A549 (cell line): ENCODE results near the gene TLK1. TPM values are rescaled to one million over a fixed set of nuclear protein-coding genes. Genes with fewer than 3 reads are reported as not detected.

Source experiments
- ATAC-seq, 2 experiments: fragments of 200-7000 bp in 1 of 2; fragments of >200 bp in 1 of 2; cut with Nextera tagmentation in 1 of 2; cut with Tn5 transposase in 1 of 2; 3 replicates each; pipeline versions ENCODE4 v1.8.0 to v1.9.1; 2018 to 2020; ENCODE audit warnings: mild to moderate bottlenecking in 1 of 2, moderate library complexity in 1 of 2
- CTCF ChIA-PET: fragments of 300-600 bp; sonication (Branson Sonifier 250); formaldehyde crosslinking; extraction: SDS; loops from one replicate; lab custom pipeline; 2021; ENCODE audit warnings: antibody characterized with exemption, inconsistent platforms; lab: Yijun Ruan, JAX
- POLR2A ChIA-PET: fragments of 350-600 bp; formaldehyde crosslinking; extraction: SDS; loops from one replicate; lab custom pipeline; 2021; ENCODE audit warnings: antibody characterized with exemption, inconsistent platforms; lab: Yijun Ruan, JAX
- DNase-seq, 2 experiments: peaks; one replicate each; pipeline versions ENCODE4 v3.0.0 to v3.0.0-alpha.2; 2011 to 2016; ENCODE audit warnings: low read depth in 1 of 2, low spot score in 1 of 2
- FAIRE-seq: peaks from 2 replicates; lab custom pipeline; 2011; peaks lifted over from hg19 to GRCh38; lab: Jason Lieb, UNC
- H3K27ac ChIP-seq, 2 experiments: fragments of >200 bp; sonication (Bioruptor Twin); formaldehyde crosslinking; 3 replicates each; pipeline ENCODE4 v1.5.1; 2016 to 2017
- H3K4me1 ChIP-seq: fragments of >200 bp; sonication (Bioruptor Twin); formaldehyde crosslinking; 3 replicates; pipeline ENCODE4 v1.6.1; 2016
- H3K4me2 ChIP-seq: fragments of >200 bp; sonication (Bioruptor Twin); formaldehyde crosslinking; 3 replicates; pipeline ENCODE4 v1.6.1; 2016
- H3K4me3 ChIP-seq: fragments of >200 bp; sonication (Bioruptor Twin); formaldehyde crosslinking; 3 replicates; pipeline ENCODE4 v1.5.1; 2016
- H3K9me3 ChIP-seq: fragments of >200 bp; sonication (Bioruptor Twin); formaldehyde crosslinking; 3 replicates; pipeline ENCODE4 v1.6.1; 2016
- BHLHE40 ChIP-seq: IDR thresholded peaks from 2 replicates; pipeline ENCODE4 v1.6.1; 2012; ENCODE audit warnings: low read depth, low read length, inconsistent platforms
- CBX8 ChIP-seq: fragments of 200-600 bp; sonication (generic); IDR thresholded peaks from 2 replicates; pipeline ENCODE4 v1.6.1; 2016
- CHD4 ChIP-seq: fragments of 200-600 bp; sonication (generic); IDR thresholded peaks from 2 replicates; pipeline ENCODE4 v1.6.1; 2016; ENCODE audit warnings: antibody characterized with exemption, mild to moderate bottlenecking, borderline replicate concordance
- FOXS1 ChIP-seq: fragments of 250-450 bp; sonication (Bioruptor Pico); IDR thresholded peaks from 2 replicates; pipeline ENCODE4 v1.5.0; 2020; ENCODE audit warnings: mild to moderate bottlenecking, moderate library complexity
- HOXA7 ChIP-seq: fragments of 250-450 bp; sonication (Bioruptor Pico); IDR thresholded peaks from 2 replicates; pipeline ENCODE4 v1.5.0; 2020; ENCODE audit warnings: mild to moderate bottlenecking, moderate library complexity
- HOXB5 ChIP-seq: fragments of 250-450 bp; sonication (Bioruptor Pico); IDR thresholded peaks from 2 replicates; pipeline ENCODE4 v1.5.0; 2020; ENCODE audit warnings: mild to moderate bottlenecking, moderate library complexity
- MYC ChIP-seq: IDR thresholded peaks from 2 replicates; pipeline ENCODE4 v1.6.1; 2012; ENCODE audit warnings: mild to moderate bottlenecking, inconsistent platforms, low read length, improper control_type of control experiment, borderline replicate concordance
- NPAS2 ChIP-seq: fragments of 250-450 bp; sonication (Bioruptor Pico); IDR thresholded peaks from 2 replicates; pipeline ENCODE4 v1.8.0; 2022; ENCODE audit warnings: mild to moderate bottlenecking, moderate library complexity, borderline replicate concordance
- RAD21 ChIP-seq, 2 experiments: fragments of >200 bp in 1 of 2; sonication (Bioruptor Twin) in 1 of 2; formaldehyde crosslinking in 1 of 2; IDR thresholded peaks in 1 of 2; conservative IDR thresholded peaks in 1 of 2; 2 replicates in 1 of 2; 3 replicates in 1 of 2; pipeline ENCODE4 v1.6.1; 2012 to 2018; ENCODE audit warnings: inconsistent platforms in 1 of 2
- TFCP2L1 ChIP-seq: fragments of 250-450 bp; sonication (Bioruptor Pico); IDR thresholded peaks from 2 replicates; pipeline ENCODE4 v1.5.0; 2021; ENCODE audit warnings: mild to moderate bottlenecking
- ZFP36 ChIP-seq: fragments of 450-650 bp; IDR thresholded peaks from 2 replicates; pipeline ENCODE4 v1.6.1; 2014; ENCODE audit warnings: borderline replicate concordance; ENCODE audit not compliant: partially characterized antibody
- WGBS: methylation state at CpG from one replicate; pipeline ENCODE4 v1.1.6; 2017; ENCODE audit errors: missing lambda C conversion rate; 5-methylcytosine and 5-hydroxymethylcytosine counted together
- polyA plus RNA-seq, 4 experiments: library from polyadenylated mRNA; depleted of rRNA in 3 of 4; stranded (reverse); fragments of >200 nt; fragmentation: RNase III in 1 of 4; extraction: RNeasy Plus Mini Kit Qiagen cat#74134 plus additional on column Dnase treatment in 1 of 4; gene quantifications; 2 replicates in 3 of 4; 3 replicates in 1 of 4; pipeline ENCODE4 v1.2.3, GENCODE V29; 2011 to 2017
- TF ChIP-seq, protein P1 (sequence below): fragments of 150-350 bp; IDR thresholded peaks from 2 replicates; pipeline ENCODE4 v1.6.1; 2014; ENCODE audit warnings: low read depth, mild to moderate bottlenecking, low read length
- TF ChIP-seq, protein P2 (sequence below): fragments of >200 bp; sonication (Bioruptor Twin); formaldehyde crosslinking; IDR thresholded peaks from 3 replicates; pipeline ENCODE4 v1.5.1; 2016

The TLK1 gene
- polyA plus RNA-seq, 2 of the 4 experiments (the other 2 are of a cell fraction): 16.9 to 28.9 TPM

DNA sequence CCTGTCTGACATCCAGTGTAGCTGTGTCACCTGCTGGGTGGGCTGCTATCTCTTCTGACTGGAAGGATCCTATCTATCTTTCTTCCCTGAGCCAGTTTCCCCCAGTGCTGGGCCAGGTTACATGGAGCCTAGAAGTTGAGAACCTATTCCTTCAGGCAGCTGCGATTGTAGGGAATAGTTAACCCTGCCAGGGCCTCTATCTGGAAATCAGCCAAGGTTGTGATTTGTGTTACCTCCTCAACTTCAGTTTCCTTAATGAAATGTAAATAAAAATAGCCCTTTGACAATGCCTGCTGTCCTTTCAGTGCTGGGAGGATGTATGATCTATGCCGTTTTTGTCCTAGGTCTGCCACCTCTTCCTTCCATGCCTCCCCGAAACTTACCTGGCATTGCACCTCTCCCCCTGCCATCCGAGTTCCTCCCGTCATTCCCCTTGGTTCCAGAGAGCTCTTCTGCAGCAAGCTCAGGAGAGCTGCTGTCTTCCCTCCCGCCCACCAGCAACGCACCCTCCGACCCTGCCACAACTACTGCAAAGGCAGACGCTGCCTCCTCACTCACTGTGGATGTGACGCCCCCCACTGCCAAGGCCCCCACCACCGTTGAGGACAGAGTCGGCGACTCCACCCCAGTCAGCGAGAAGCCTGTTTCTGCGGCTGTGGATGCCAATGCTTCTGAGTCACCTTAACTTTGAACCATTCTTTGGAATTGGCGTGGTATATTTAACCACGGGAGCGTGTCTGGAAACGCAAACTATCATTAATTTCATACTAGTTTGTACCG lies 195.1 kb downstream of the TLK1 start (continued):
- TF ChIP-seq, protein P1, sequence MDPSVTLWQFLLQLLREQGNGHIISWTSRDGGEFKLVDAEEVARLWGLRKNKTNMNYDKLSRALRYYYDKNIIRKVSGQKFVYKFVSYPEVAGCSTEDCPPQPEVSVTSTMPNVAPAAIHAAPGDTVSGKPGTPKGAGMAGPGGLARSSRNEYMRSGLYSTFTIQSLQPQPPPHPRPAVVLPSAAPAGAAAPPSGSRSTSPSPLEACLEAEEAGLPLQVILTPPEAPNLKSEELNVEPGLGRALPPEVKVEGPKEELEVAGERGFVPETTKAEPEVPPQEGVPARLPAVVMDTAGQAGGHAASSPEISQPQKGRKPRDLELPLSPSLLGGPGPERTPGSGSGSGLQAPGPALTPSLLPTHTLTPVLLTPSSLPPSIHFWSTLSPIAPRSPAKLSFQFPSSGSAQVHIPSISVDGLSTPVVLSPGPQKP: no peak
- TF ChIP-seq ZFP36 (no peak), RAD21 (conservative IDR thresholded peaks at IDR 0.05 in 1 of 2, IDR thresholded peaks at IDR 0.05 in 1 of 2) (no peak), HOXB5 (CRISPR knock-in tag) (no peak)

DNA sequence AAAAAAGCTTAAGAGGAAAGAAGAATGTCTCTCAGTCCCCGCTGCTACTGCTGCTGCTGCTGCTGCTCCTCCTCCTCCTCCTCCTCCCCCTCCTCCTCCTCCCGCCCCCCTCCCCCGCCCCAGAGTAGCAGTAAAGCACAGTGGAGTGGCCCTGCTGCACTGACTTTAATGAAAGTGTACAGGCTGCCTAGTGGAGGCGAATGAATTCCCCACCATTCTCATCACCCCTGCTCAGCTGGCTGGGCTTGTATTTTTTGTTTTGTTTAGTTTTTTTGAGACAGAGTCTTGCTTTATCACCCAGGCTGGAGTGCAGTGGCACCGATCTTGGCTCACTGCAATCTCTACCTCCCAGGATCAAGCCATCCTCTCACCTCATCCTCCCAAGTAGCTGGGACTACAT lies 197.3 kb downstream of the TLK1 start:
- 82% methylated on average over 5 of the region's 5 CpGs for WGBS
- CTCF ChIA-PET: interaction anchor here (0.7 to 2.1 kb wide), 4 partner anchors 12 to 434 kb away, joined by 3 to 6 read pairs (median 4); no protein-coding TSS in a partner anchor
- FAIRE-seq: no peak
- Histone ChIP-seq H3K4me3 (no peak overlapping the region), H3K27ac (no peak overlapping the region), H3K4me1 (no peaks in the 10 kb centered on the region), H3K4me2 (no peak overlapping the region), H3K9me3 (no peaks in the 10 kb centered on the region)
- no peak for TF ChIP-seq TFCP2L1 (CRISPR knock-in tag)
- no peak for TF ChIP-seq HOXA7 (CRISPR knock-in tag)
- no peak for TF ChIP-seq FOXS1 (CRISPR knock-in tag)
- TF ChIP-seq NPAS2 (CRISPR knock-in tag): no peak
- no peak for TF ChIP-seq CHD4
- no peak for TF ChIP-seq MYC
- TF ChIP-seq BHLHE40: no peak
- no peak for TF ChIP-seq CBX8
- POLR2A ChIA-PET: no interaction called here
- ATAC-seq: no peak
- DNase-seq: no peak

DNA sequence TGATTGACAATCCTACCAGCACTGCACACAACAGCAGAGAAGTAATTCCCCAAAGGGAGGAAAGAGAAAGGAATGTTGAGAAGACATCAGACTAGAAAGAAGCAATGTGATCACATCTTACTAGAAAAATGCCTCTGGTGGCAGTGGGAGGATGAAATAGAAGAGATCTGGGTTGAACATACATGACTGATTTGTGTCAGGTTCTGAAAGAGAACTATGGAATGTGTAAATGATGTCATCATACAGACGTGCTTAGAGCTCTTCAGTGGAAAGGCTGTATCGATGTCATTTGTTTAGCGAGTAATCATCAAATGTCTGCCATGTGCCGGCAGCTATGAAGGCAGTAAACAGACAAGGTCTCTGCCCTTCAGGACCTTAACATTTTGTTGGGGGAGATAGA lies 206.8 kb downstream of the TLK1 start:
- TF ChIP-seq, protein P2, sequence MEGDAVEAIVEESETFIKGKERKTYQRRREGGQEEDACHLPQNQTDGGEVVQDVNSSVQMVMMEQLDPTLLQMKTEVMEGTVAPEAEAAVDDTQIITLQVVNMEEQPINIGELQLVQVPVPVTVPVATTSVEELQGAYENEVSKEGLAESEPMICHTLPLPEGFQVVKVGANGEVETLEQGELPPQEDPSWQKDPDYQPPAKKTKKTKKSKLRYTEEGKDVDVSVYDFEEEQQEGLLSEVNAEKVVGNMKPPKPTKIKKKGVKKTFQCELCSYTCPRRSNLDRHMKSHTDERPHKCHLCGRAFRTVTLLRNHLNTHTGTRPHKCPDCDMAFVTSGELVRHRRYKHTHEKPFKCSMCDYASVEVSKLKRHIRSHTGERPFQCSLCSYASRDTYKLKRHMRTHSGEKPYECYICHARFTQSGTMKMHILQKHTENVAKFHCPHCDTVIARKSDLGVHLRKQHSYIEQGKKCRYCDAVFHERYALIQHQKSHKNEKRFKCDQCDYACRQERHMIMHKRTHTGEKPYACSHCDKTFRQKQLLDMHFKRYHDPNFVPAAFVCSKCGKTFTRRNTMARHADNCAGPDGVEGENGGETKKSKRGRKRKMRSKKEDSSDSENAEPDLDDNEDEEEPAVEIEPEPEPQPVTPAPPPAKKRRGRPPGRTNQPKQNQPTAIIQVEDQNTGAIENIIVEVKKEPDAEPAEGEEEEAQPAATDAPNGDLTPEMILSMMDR: no peak
- no peak for TF ChIP-seq NPAS2 (CRISPR knock-in tag)
- Histone ChIP-seq H3K9me3 (no peaks in the 10 kb centered on the region), H3K4me3 (no peak overlapping the region), H3K4me2 (no peak overlapping the region), H3K27ac (no peak overlapping the region), H3K4me1 (no peaks in the 10 kb centered on the region)
- no peak for FAIRE-seq
- 84% methylated on average over 4 of the region's 4 CpGs for WGBS
- POLR2A ChIA-PET: no interaction called here
- DNase-seq: no peak
- CTCF ChIA-PET: interaction anchor here (3.1 to 3.3 kb wide), 2 partner anchors 19 to 25 kb away, joined by 10 to 12 read pairs; partner anchors contain the start of gene GORASP2
- ATAC-seq: no peak

DNA sequence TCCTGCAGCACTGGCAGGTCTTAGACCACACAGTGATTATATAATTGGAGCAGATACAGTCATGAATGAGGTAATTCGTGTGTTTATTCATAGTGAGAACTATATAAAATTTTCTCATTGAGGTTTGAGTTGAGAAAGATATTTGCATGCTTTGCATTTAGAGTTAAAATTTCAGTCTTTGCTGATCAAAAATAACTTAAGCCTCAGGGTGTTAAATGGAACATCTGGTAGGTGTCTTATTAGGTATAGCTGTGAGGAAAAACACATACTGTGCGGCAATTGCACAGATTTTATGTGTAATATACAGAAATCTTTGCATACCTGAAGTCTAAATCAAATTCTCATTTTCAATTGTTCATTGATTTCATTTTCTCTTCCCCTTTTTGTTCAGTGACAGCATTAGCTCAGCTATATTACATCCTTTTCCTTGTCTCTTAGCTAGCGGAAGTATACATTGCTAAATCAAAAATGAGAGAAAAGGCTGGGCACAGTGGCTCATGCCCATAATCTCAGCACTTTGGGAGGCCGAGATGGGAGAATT lies 210.4 kb downstream of the TLK1 start:
- no peak for FAIRE-seq
- WGBS: 93% methylated on average over 4 of the region's 4 CpGs

More for the DNA sequence above, 210.4 kb downstream of the TLK1 start:
- CTCF ChIA-PET: interaction anchor here (0.7 to 2.3 kb wide), 3 partner anchors 21 to 97 kb away, joined by 3 to 9 read pairs (median 4); partner anchors contain the start of gene GORASP2
- H3K4me3 ChIP-seq: no peak overlapping the region
- no peaks in the 10 kb centered on the region for H3K4me1 ChIP-seq
- TF ChIP-seq ZFP36: no peak
- no peak for DNase-seq
- POLR2A ChIA-PET: no interaction called here
- H3K27ac ChIP-seq: no peak overlapping the region
- H3K9me3 ChIP-seq: no peaks in the 10 kb centered on the region
- no peak for ATAC-seq
- no peak overlapping the region for H3K4me2 ChIP-seq
